Stimulated activated CD8-positive, alpha-beta memory T cell treated with anti-CD3 and anti-CD28 coated beads, Interleukin-7, amount 100 ng/mL, for 48 hours (primary cell): Measurements from ENCODE around the gene DTX3L.
"Not testable (repeated sequence)": the region's sequence is repeated elsewhere in the genome, so short reads cannot be mapped to it uniquely, and the experiment has no call there.

Source experiments
- DNase-seq, 2 donors: peaks; one replicate each; pipeline ENCODE4 v3.0.0-alpha.2; 2020; ENCODE audit warnings: low read depth in 1 of 2; ENCODE audit errors: extremely low read depth in 1 of 2

Gene DTX3L

DNA sequence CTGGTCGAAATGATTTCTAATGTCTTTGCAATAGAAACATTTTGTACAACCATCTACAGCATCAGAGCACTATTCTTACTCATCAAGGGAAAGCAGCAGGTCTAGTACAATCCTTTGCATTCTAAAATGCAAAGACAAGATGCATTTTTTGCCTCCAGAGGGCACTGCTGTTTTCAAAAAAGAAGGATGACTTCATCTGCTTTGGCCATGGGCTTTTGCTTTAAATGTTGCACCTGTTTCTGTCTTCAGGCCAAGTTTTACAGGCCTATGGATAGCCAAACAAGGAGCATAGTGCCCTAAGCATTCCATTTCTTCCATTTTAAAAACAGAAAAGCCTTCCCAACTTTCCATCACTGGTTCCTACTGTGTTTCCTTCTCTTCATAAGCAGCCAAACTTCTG lies 3.5 kb upstream of the DTX3L start:
- no peak for DNase-seq

- DNase-seq, result no peak
These were observed 1.0 kb upstream of the DTX3L start for GRCh38 chr3:122562923-122563716.

DNA sequence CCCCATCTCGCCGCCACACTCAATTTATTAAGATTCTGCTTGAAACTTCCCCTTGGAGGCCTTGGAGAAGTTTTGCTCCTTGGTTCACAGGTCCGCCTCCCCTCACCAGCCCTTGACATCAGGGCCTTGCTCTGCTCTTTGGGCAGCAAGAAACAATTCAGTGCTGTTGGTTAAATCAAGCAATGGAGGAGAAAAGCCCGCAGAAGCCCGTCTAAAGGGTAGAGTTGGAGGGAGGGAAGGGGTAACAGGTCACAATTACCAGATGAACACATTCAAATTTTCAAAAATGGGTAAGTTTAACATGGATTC lies 467 bp upstream of the DTX3L start:
- DNase-seq, result no peak

DNA sequence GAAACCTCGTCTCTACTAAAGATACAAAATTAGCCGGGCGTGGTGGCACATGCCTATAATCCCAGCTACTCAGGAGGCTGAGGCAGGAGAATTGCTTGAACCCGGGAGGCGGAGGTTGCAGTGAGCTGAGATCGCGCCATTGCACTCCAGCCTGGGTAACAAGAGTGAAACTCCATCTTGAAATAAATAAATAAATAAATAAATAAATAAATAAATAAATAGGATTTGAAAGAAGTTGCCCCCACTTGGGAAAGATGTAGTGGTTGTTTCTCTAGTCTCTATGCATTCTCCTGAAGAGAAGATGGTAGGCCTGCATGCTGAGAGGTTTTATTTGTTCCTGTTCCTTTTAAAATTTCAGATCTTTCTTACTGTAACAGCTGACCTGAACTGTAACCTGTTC lies 4.0 kb downstream of the DTX3L start:
- not testable (repeated sequence) for DNase-seq

DNA sequence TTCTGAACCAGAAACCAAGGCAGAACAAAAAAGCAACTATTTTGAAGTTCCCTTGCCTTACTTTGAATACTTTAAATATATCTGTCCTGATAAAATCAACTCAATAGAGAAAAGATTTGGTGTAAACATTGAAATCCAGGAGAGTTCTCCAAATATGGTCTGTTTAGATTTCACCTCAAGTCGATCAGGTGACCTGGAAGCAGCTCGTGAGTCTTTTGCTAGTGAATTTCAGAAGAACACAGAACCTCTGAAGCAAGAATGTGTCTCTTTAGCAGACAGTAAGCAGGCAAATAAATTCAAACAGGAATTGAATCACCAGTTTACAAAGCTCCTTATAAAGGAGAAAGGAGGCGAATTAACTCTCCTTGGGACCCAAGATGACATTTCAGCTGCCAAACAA lies 4.6 kb downstream of the DTX3L start:
- no peak for DNase-seq

GRCh38 chr3:122572940-122573412 lies 8.8 kb downstream of the DTX3L start:
- DNase-seq, result no peak

DNA sequence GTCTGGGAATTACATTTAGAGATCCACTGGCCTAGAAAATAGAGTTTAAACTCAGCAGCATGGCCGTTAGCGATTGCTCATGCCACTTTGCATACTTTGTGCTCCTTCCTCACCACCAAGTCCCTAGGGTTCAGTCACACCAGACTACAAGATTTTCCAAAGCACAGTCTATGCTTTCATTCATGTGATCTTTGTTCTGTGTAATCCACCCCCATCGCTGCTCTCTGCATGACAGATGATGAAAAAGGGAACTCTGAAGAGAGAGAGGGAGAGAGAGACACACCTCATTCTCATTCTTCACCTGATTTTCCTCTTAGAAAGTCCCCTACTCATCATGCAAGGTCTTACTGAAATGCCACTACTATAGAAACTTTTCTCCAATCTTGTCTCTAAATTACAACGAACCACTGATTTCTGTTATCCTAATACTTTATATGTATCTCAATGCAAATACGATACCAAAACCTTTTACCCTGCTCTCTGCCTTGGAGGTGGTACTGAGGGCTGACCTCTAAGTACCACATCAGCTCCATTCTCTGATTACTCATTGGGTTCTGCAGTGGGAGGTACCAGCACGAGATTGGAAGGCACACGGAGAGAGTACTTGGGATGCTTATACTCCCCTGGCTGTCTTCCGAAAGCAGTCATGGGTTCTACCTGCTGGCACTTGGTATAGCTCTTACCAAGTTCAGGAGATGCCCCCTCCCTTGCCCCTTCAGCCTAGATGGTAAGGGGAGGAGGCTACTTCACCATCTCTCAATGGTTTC lies 12.2 kb downstream of the DTX3L start:
- no peak for DNase-seq

GRCh38 chr3:122577409-122578031 lies 13.4 kb downstream of the DTX3L start, which contains the start of gene PARP15:
PARP15 (plus strand) TSS chr3:122577650; CDS start chr3:122577668, 18 bp downstream.
- DNase-seq, result no peak

GRCh38 chr3:122578069-122578740 lies 14.1 kb downstream of the DTX3L start:
- no peak for DNase-seq

GRCh38 chr3:122580470-122580869 lies 16.3 kb downstream of the DTX3L start:
- no peak for DNase-seq

GRCh38 chr3:122581622-122582021 lies 17.5 kb downstream of the DTX3L start:
- DNase-seq, result no peak

- DNase-seq, result no peak
These were observed 18.3 kb downstream of the DTX3L start for GRCh38 chr3:122582390-122582789.

- DNase-seq, result no peak
These were observed 22.0 kb downstream of the DTX3L start for GRCh38 chr3:122586098-122586497.

GRCh38 chr3:122586773-122587485 lies 22.8 kb downstream of the DTX3L start:
- DNase-seq, result no peak

DNA sequence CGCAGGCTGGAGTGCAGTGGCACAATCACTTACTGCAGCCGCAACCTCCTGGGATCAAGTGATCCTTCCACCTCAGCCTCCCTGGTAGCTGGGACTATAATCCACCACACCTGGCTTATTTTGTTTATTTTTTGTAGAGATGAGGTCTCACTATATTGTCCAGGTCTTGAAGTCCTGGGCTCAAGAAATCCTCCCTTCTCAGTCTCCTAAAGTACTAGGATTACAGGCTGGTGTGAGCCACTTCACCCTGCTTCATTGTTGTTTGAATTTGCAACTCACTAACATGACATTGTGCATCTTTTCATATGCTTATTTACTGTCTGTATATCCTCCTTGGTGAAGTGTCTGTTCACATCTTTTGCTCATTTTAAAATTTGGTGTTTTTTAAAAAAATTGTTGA lies 23.4 kb downstream of the DTX3L start:
- DNase-seq, result no peak

- no peak for DNase-seq
These were observed 25.2 kb downstream of the DTX3L start for GRCh38 chr3:122589297-122589696.

DNA sequence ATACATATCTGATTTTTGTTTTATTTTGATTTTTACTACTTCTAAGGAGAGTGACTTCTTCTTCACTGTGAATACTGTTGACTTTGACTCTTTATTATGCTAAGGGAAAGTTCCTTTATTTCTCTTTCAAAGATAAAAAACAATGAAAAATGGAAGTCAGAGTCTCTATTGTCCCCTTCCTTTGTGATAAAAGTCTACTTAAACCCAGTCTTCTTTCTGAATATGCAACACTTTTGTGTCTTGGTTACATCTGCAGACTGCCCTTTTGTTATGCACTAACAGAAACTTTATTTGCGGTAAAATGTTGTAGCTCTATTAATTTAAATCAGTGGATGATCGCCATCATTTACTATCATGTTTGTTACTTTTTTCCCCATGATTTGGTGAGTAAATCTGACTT lies 26.5 kb downstream of the DTX3L start:
- no peak for DNase-seq

GRCh38 chr3:122594025-122594424 lies 29.9 kb downstream of the DTX3L start:
- DNase-seq, result no peak

DNA sequence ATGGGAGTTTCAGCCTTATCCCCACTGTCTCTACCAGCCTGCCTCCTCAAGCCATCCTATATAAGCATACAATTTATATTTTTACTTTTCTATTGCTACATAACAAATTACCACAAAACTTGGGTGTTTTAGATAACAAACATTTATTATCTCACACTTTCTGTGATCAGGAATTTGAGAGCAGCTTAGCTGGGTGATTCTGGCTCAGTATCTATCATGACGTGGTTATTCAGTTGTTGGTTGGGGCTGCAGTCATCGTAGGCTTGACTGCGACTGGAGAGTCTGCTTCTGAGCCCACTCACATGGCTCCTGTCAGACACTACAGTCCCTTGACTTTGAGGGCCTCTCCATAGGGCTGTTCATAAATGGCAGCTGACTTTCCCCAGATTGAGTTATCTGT lies 34.0 kb downstream of the DTX3L start:
- no peak for DNase-seq

DNA sequence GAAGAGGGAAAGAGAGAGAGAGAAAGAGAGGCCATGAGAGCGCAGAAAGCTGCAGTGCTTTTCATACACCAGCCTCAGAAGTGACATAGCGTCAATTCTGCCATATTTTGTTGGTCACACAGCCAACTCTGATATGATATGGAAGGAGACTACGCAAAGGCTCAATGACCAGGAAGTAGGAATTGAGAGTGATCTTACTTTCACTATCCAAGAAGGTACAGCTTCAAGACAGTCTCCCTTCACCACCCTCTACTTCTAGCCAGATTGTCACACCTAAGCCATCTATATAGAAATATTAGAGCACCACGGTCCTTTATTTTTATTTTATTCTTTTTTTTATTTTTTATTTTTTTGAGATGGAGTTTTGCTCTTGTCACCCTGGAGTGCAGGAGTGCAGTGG lies 34.4 kb downstream of the DTX3L start:
- DNase-seq, result no peak
